Mucosa of descending colon (tissue), 3 donors: ENCODE data around the gene SDK1. TPM values are rescaled to one million over a fixed set of nuclear protein-coding genes. Genes with fewer than 3 reads are reported as not detected.

ENCODE experiments used
- ATAC-seq: fragments of 200-7000 bp; cut with Tn5 transposase; one replicate; pipeline ENCODE4 v1.9.1; 2020; ENCODE audit warnings: mild to moderate bottlenecking, moderate library complexity
- DNase-seq, 3 donors: peaks; one replicate each; pipeline ENCODE4 v3.0.0-alpha.2; 2020
- H3K36me3 ChIP-seq: fragments of 200-600 bp; one replicate; pipeline ENCODE4 v1.8.0; 2021; ENCODE audit warnings: low read depth, mild to moderate bottlenecking
- H3K4me1 ChIP-seq: fragments of 200-600 bp; one replicate; pipeline ENCODE4 v1.8.0; 2021; ENCODE audit warnings: low read depth, mild to moderate bottlenecking
- H3K4me3 ChIP-seq: fragments of 200-600 bp; one replicate; pipeline ENCODE4 v1.8.0; 2021; ENCODE audit warnings: mild to moderate bottlenecking
- H3K9me3 ChIP-seq: fragments of 200-600 bp; one replicate; pipeline ENCODE4 v1.8.0; 2021; ENCODE audit warnings: mild to moderate bottlenecking
- intact Hi-C, 2 donors: fragments of 100-400 bp; cut with DNase I in 1 of 2; cut with micrococcal nuclease in 1 of 2; formaldehyde crosslinking; loops; one replicate each; pipeline versions ENCODE4 v1.11.0 to v1.11.1; 2022; cut with DNase I, micrococcal nuclease
- total RNA-seq, 3 donors: library from RNA; stranded (reverse); fragmentation: NEBNext Ultra II Directional in 2 of 3; extraction: Animal tissue kit (Norgen Biotek cat#: 25700) in 2 of 3; gene quantifications; one replicate each; pipeline versions ENCODE4 v1.2.1 to v1.2.4, GENCODE V29; 2021 to 2023
- TF ChIP-seq, protein P1 (sequence below): fragments of 200-600 bp; IDR thresholded peaks from one replicate; pipeline ENCODE4 v1.8.0; 2022; ENCODE audit warnings: antibody characterized with exemption, mild to moderate bottlenecking
- donor health status: DM: no; HTN: no; CAD: no; lungs with moderate emphysema.
- donor health status: DM: no; HTN: no; CAD: no.
- donor health status: DM: no; HTN: yes; CAD: no.

SDK1 gene
- total RNA-seq, 3 donors from 2014 or later: 2.7 to 20.2 (median 4.2) TPM

DNA sequence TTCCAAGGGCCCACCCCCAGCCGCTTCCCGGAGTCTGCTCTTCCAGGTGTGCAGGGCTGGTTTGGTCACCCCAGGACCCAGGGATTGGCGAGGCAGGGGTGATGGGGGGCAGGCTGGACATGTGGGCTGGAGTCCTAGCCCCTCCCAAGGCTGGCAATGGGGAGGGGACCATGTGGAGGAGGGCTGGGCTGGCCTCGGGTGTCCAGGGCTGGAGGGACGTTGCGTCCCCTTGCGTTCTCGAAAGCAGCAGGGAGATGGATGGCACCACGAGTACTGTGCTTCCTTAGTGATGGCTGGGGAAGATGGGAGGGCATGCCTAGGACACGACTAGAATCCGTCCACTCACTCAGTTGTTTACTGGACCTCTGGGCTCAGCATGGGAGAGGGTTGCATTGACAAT lies 848.6 kb downstream of the SDK1 start:
- ATAC-seq (no peak), DNase-seq (no peak)
- intact Hi-C loops: no loop called here
- TF ChIP-seq, protein P1, sequence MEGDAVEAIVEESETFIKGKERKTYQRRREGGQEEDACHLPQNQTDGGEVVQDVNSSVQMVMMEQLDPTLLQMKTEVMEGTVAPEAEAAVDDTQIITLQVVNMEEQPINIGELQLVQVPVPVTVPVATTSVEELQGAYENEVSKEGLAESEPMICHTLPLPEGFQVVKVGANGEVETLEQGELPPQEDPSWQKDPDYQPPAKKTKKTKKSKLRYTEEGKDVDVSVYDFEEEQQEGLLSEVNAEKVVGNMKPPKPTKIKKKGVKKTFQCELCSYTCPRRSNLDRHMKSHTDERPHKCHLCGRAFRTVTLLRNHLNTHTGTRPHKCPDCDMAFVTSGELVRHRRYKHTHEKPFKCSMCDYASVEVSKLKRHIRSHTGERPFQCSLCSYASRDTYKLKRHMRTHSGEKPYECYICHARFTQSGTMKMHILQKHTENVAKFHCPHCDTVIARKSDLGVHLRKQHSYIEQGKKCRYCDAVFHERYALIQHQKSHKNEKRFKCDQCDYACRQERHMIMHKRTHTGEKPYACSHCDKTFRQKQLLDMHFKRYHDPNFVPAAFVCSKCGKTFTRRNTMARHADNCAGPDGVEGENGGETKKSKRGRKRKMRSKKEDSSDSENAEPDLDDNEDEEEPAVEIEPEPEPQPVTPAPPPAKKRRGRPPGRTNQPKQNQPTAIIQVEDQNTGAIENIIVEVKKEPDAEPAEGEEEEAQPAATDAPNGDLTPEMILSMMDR: no peak
- Histone ChIP-seq H3K4me3 (no peak overlapping the region), H3K4me1 (no peaks in the 10 kb centered on the region), H3K9me3 (no peaks in the 10 kb centered on the region), H3K36me3 (no peaks in the 10 kb centered on the region)

DNA sequence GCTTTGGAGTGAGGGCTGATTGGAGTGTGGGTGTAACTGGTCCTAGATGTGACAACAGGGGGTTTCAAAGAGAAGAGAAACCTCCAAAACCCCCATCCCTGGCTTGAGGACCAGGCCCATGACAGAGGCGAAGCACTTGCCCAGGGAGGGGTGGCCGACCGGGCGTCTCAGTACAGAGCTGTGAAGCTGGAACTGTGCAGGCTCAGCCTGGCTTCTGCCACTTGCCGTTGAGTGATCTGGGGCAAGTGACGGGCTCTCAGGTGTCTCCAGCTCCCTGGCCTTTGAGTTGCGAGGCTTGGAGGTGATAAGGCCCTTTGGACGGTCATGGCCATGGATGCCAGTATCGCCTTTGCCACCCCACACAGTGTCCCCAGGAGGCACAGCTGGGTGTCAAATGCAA lies 849.7 kb downstream of the SDK1 start:
- Histone ChIP-seq H3K36me3 (no peaks in the 10 kb centered on the region), H3K9me3 (no peaks in the 10 kb centered on the region), H3K4me1 (no peaks in the 10 kb centered on the region), H3K4me3 (no peak overlapping the region)
- intact Hi-C loops: no loop called here
- ATAC-seq (no peak), DNase-seq (no peak)
- TF ChIP-seq, protein P1: no peak

GRCh38 chr7:4151524-4151923 lies 850.5 kb downstream of the SDK1 start:
- ATAC-seq (no peak), DNase-seq (no peak)
- no peaks in the 10 kb centered on the region for H3K9me3 ChIP-seq
- no peak overlapping the region for H3K4me3 ChIP-seq
- TF ChIP-seq, protein P1: no peak
- intact Hi-C loops: no loop called here
- no peaks in the 10 kb centered on the region for H3K4me1 ChIP-seq
- no peaks in the 10 kb centered on the region for H3K36me3 ChIP-seq

DNA sequence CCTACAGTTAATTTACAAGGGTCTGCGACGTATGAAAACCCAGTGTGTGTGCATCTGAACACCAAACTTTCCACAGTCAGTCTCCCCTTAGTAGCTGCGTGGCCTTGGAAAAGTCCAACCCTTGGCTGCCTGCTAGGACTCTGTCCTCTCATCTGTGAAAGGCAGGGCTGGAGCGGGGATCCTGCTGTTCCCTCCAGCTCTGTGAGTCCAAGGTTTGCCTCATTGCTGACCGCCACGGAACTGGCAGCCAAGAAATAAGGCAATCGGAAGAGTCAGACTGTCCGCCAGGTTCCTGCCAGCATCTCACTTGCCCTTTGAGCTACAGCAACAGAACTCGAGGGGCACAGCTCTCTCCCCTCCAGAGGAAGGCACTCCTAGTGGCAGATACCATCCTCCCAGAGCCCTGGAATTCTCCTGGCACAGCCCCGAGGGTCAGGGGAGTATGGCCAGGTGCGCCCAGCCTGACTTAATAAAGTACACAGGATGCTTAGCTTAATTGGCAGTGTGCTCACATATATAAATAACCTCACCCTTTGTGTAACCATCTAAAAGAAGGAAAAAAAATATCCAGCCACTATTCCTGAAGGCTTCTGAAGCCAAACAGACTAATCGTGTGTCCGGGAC lies 851.0 kb downstream of the SDK1 start:
- H3K4me3 ChIP-seq: no peak overlapping the region
- TF ChIP-seq, protein P1: no peak
- H3K36me3 ChIP-seq: no peaks in the 10 kb centered on the region
- no peaks in the 10 kb centered on the region for H3K9me3 ChIP-seq
- ATAC-seq: peak; percentile 30
- DNase-seq: no peak
- intact Hi-C loops: no loop called here
- H3K4me1 ChIP-seq: no peaks in the 10 kb centered on the region

DNA sequence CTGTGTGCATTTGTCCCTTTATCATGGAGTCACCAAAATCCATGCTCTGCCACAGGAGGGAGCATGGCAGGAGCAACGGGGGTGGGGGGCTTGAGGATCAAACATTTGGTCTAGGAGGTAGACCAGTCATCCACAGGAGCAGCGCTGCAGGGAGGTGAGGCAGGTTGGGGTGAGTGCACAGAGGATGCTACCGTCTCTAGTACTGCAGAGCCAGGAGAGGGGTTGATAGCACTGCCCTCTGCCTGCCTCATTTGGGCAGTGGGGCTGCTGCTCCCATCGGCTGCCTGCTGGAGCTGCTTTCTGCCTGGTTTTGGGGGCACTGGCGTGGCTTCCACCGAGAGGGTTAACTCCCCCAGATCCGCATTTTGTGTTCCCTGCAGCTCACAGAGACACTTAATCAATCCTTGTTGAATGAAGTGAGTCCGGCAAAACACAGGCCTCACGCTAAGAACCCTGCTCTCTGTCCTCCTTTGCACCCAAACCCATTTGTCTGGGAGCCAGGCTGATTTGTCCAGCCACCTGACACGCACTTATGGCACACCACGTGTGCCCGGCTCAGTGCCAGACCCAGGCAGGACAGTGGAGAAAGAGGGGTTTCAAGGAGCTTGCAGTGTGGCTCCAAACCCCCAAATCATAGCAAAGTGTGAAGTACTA lies 854.0 kb downstream of the SDK1 start:
- H3K4me1 ChIP-seq: no peaks in the 10 kb centered on the region
- intact Hi-C loops: no loop called here
- H3K9me3 ChIP-seq: no peaks in the 10 kb centered on the region
- H3K4me3 ChIP-seq: no peak overlapping the region
- TF ChIP-seq, protein P1: no peak
- DNase-seq (no peak), ATAC-seq (no peak)
- no peaks in the 10 kb centered on the region for H3K36me3 ChIP-seq
